GM13976 (cell line): ENCODE data around the gene HDGFL2.

Experiments
- DNase-seq: peaks from one replicate; pipeline ENCODE4 v3.0.0; 2012; ENCODE audit warnings: low spot score
- CTCF ChIP-seq: IDR thresholded peaks from 2 replicates; pipeline ENCODE4 v1.5.1; 2012; ENCODE audit warnings: borderline replicate concordance, mild to moderate bottlenecking; ENCODE audit not compliant: insufficient read depth; ENCODE audit errors: extremely low read depth, missing control alignments, control extremely low read depth
- in situ Hi-C: fragments of 300-500 bp; cut with MboI; formaldehyde crosslinking; loops from one replicate; pipeline ENCODE4 v1.12.0; 2022; ENCODE audit warnings: low sequenced_read_pairs, mixed read lengths, inconsistent platforms; ENCODE audit not compliant: unreplicated experiment

Gene HDGFL2

GRCh38 chr19:4455719-4456475 lies 16.2 kb upstream of the HDGFL2 start:
- in situ Hi-C loops = no loop called here
- DNase-seq = no peak
- no peak for TF ChIP-seq CTCF

DNA sequence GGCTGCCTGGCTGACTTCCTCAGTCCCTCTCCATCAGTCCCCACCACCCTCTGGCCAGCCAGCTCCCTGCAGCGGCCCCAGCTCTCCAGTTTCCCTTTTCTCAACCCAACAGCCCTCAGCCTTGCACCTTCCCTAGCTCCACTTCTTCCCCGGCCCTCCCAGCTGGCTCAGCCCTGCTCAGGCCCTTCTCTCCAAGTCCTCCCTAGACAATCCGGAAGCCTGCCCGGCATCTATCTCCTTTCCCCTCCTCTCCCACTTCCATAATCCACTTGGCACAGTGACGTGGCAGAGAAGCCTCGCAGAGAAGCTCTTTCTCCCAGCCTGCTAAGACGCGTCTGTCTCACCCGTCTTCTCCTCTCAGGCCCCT lies 15.6 kb upstream of the HDGFL2 start:
- no peak for TF ChIP-seq CTCF
- no peak for DNase-seq
- in situ Hi-C loops = no loop called here

- no peak for TF ChIP-seq CTCF
- DNase-seq = peak; percentile 85
- in situ Hi-C loops = no loop called here
Observed at GRCh38 chr19:4456843-4457653, 15.0 kb upstream of the HDGFL2 start.

DNA sequence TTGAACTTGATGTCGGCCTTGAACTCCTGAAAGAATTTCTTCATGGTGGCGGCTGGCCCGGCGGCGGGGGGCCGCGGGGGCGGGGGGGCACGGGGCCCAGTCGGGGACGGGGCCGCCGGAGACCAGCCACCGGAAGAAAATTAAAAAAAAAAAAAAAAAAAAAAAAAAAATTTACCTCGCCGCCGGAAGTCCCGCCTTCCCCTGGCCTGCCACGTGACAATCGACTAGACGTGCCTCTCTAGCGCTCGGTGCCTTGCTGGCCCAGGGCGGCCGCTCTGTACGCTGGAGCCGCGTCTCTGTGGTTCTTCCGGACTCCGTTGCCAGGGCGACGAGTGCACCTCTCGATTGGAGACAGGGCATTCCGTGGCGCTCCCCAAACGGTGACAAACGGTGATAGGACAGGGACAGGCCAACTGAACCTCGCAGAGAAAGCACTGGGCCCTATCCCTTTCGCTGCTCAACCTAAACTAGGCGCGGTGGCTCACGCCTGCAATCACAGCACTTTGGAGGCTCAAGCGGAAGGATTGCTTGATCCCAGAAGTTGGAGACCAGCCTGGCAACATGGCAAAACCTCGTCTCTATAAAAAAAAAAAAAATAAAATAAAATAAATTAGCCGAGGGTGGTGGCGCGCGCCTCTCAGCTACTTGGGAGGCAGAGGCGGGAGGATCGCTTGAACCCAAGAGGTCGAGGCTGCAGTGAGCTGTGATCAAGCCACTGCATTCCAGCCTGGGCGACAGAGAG lies 14.3 kb upstream of the HDGFL2 start, which contains the start of gene UBXN6:
Gene UBXN6 (minus strand): TSS at position 141 of the 742 bp plus-strand sequence. CDS start 97 bp downstream, at position 44.
- in situ Hi-C loops = no loop called here
- peak; percentile 99 for DNase-seq
- no peak for TF ChIP-seq CTCF

- TF ChIP-seq CTCF = no peak
- no peak for DNase-seq
- in situ Hi-C loops = no loop called here
Observed at GRCh38 chr19:4464815-4465581, 7.1 kb upstream of the HDGFL2 start.

- TF ChIP-seq CTCF = no peak
- in situ Hi-C loops = no loop called here
- DNase-seq = no peak
Observed at GRCh38 chr19:4467835-4468234, 4.3 kb upstream of the HDGFL2 start.
